Measurements from ENCODE around the gene SLC12A7.

SLC12A7 gene

GRCh38 chr5:1053391-1054017 is 58.4 kb downstream of the SLC12A7 start:
- TF ChIP-seq ZNF529 (tag by site-specific recombination; IDR thresholded peaks at IDR 0.05; ENCODE audit: insufficient replicate concordance): no peak
- TF ChIP-seq GLIS2 (tag by site-specific recombination; IDR thresholded peaks at IDR 0.05): no peak
- no peak for TF ChIP-seq ZNF133 (tag by site-specific recombination; IDR thresholded peaks at IDR 0.05)
- no peak for TF ChIP-seq MZF1 (tag by site-specific recombination; IDR thresholded peaks at IDR 0.05; ENCODE audit: borderline replicate concordance)
- no peak for TF ChIP-seq BCL6B (tag by site-specific recombination; IDR thresholded peaks at IDR 0.05)
- no peak for TF ChIP-seq ZNF449 (tag by site-specific recombination; IDR thresholded peaks at IDR 0.05)
- TF ChIP-seq ZNF211 (tag by site-specific recombination; IDR thresholded peaks at IDR 0.05; ENCODE audit: low read depth): no peak
- no peak for TF ChIP-seq ZNF558 (tag by site-specific recombination; IDR thresholded peaks at IDR 0.05)
- TF ChIP-seq GLIS1 (tag by site-specific recombination; IDR thresholded peaks at IDR 0.05): no peak
- no peak for TF ChIP-seq ZNF174 (tag by site-specific recombination; IDR thresholded peaks at IDR 0.05)
- TF ChIP-seq ZNF239 (tag by site-specific recombination; IDR thresholded peaks at IDR 0.05): no peak
- no peaks in the 10 kb centered on the region for H3K9me3 ChIP-seq (ENCODE audit: control insufficient read depth, insufficient read depth, low read depth, low read length)
- no peak overlapping the region for H3K27ac ChIP-seq (ENCODE audit: extremely low read depth, low read depth, low read length)
- H3K36me3 ChIP-seq (ENCODE audit: control insufficient read depth in 2 of 2, insufficient read depth in 1 of 2, low read length in 2 of 2): peaks cover 0 to 54% of the 10 kb centered on the region in 2 experiments; a peak in 1 of 3 replicates
- H3K4me1 ChIP-seq (ENCODE audit: control insufficient read depth, insufficient read depth, low read length): no peaks in the 10 kb centered on the region
- POLR2A ChIA-PET: no interaction called here
- H3K4me3 ChIP-seq (ENCODE audit: low read depth, low read length): no peak overlapping the region
- CTCF ChIA-PET: interaction anchor here (0.5 to 2.1 kb wide), 3 partner anchors 65 to 115 kb away, joined by 3 to 13 read pairs (median 10); no protein-coding TSS in a partner anchor

- ChIA-PET CTCF (interaction anchor here (2.0 to 2.1 kb wide), 2 partner anchors 88 to 116 kb away, joined by 10 to 13 read pairs; no protein-coding TSS in a partner anchor), POLR2A (no interaction called here)
- Histone ChIP-seq H3K4me1 (ENCODE audit: control insufficient read depth, insufficient read depth, low read length) (no peaks in the 10 kb centered on the region), H3K4me3 (ENCODE audit: low read depth, low read length) (no peak overlapping the region), H3K9me3 (ENCODE audit: control insufficient read depth, insufficient read depth, low read depth, low read length) (no peaks in the 10 kb centered on the region), H3K27ac (ENCODE audit: extremely low read depth, low read depth, low read length) (no peak overlapping the region), H3K36me3 (ENCODE audit: control insufficient read depth in 2 of 2, insufficient read depth in 1 of 2, low read length in 2 of 2) (peaks cover 0 to 54% of the 10 kb centered on the region in 2 experiments; a peak in 1 of 3 replicates)
- 0 out of 2 replicates have a peak, but pooled peaks have one; percentile 11 for TF ChIP-seq CTCF (tag by site-specific recombination; IDR thresholded peaks at IDR 0.05)
- TF ChIP-seq ZNF664 (tag by site-specific recombination; IDR thresholded peaks at IDR 0.05): no peak
Observed at GRCh38 chr5:1052641-1053390, 59.0 kb downstream of the SLC12A7 start.

- POLR2A ChIA-PET: no interaction called here
- no peak overlapping the region for H3K27ac ChIP-seq (ENCODE audit: extremely low read depth, low read depth, low read length)
- TF ChIP-seq BCL11A (tag by site-specific recombination; IDR thresholded peaks at IDR 0.05; ENCODE audit: low read depth): no peak
- no peak for TF ChIP-seq PRDM10 (tag by site-specific recombination; IDR thresholded peaks at IDR 0.05)
- TF ChIP-seq ZNF138 (tag by site-specific recombination; IDR thresholded peaks at IDR 0.05; ENCODE audit: borderline replicate concordance): no peak
- no peak for TF ChIP-seq ZNF366 (tag by site-specific recombination; conservative IDR thresholded peaks at IDR 0.05)
- no peak for TF ChIP-seq ZSCAN16 (tag by site-specific recombination; IDR thresholded peaks at IDR 0.05)
- TF ChIP-seq ZNF677 (tag by site-specific recombination; IDR thresholded peaks at IDR 0.05): no peak
Observed at GRCh38 chr5:1052076-1052475, 59.8 kb downstream of the SLC12A7 start.

More at GRCh38 chr5:1052076-1052475, 59.8 kb downstream of the SLC12A7 start:
- Histone ChIP-seq H3K4me1 (ENCODE audit: control insufficient read depth, insufficient read depth, low read length) (no peaks in the 10 kb centered on the region), H3K36me3 (ENCODE audit: control insufficient read depth in 2 of 2, insufficient read depth in 1 of 2, low read length in 2 of 2) (peaks cover 0 to 51% of the 10 kb centered on the region in 2 experiments; a peak in 1 of 3 replicates), H3K9me3 (ENCODE audit: control insufficient read depth, insufficient read depth, low read depth, low read length) (no peaks in the 10 kb centered on the region), H3K4me3 (ENCODE audit: low read depth, low read length) (no peak overlapping the region)
- CTCF ChIA-PET: interaction anchor here (2.0 to 2.9 kb wide), 2 partner anchors 89 to 128 kb away, joined by 9 to 10 read pairs; no protein-coding TSS in a partner anchor
